Gastroesophageal sphincter (tissue), 3 donors: Measurements from ENCODE around the gene CDKN3.

Experiments
- EP300 ChIP-seq: sonication (generic); formaldehyde crosslinking; IDR thresholded peaks from one replicate; pipeline ENCODE4 v1.6.1; 2017; ENCODE audit warnings: antibody characterized with exemption, mild to moderate bottlenecking
- POLR2A ChIP-seq, 2 donors: fragments of 450-650 bp; IDR thresholded peaks; one replicate each; pipeline ENCODE4 v1.6.1; 2017; ENCODE audit warnings: antibody characterized with exemption in 2 of 2, mild to moderate bottlenecking in 2 of 2, moderate library complexity in 1 of 2
- TF ChIP-seq, protein P1 (sequence below), 4 experiments: fragments of 200-600 bp in 2 of 4; fragments of 450-650 bp in 2 of 4; sonication (generic) in 1 of 4; IDR thresholded peaks; one replicate each; pipeline ENCODE4 v1.5.1; 2017 to 2019; ENCODE audit warnings: antibody characterized with exemption in 4 of 4, mild to moderate bottlenecking in 2 of 4, moderate library complexity in 2 of 4

DNA sequence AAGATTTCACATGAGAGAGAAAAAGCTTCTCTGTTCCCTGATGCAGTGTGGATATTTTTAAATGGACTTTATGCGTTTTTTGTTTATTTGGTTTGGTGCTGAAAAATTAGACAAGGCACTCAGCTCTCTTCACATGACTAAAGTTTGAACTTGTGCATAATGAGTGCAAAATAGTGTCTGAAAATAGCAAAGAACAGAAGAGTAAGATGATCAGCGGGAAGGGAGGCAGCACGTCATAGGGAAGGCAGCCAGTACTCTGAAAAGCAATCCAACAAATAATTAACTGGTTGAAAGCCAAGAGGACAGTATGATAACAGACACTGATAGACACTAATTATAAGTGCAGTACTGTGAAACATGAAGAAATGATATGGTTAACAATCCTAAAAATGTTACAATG, 46.6 kb upstream of the CDKN3 start:
- TF ChIP-seq, protein P1, sequence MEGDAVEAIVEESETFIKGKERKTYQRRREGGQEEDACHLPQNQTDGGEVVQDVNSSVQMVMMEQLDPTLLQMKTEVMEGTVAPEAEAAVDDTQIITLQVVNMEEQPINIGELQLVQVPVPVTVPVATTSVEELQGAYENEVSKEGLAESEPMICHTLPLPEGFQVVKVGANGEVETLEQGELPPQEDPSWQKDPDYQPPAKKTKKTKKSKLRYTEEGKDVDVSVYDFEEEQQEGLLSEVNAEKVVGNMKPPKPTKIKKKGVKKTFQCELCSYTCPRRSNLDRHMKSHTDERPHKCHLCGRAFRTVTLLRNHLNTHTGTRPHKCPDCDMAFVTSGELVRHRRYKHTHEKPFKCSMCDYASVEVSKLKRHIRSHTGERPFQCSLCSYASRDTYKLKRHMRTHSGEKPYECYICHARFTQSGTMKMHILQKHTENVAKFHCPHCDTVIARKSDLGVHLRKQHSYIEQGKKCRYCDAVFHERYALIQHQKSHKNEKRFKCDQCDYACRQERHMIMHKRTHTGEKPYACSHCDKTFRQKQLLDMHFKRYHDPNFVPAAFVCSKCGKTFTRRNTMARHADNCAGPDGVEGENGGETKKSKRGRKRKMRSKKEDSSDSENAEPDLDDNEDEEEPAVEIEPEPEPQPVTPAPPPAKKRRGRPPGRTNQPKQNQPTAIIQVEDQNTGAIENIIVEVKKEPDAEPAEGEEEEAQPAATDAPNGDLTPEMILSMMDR (IDR thresholded peaks at IDR 0.05): no peak
- no peak for TF ChIP-seq POLR2A (IDR thresholded peaks at IDR 0.05)
- TF ChIP-seq EP300: no peak
